GM18858 (cell line): ENCODE results near the gene TAB2.

Source experiments
- ATAC-seq: cut with Tn5 transposase; IDR thresholded peaks from one replicate; pipeline ENCODE4 v1.9.1; 2021; ENCODE audit not compliant: unreplicated experiment

Gene TAB2

DNA sequence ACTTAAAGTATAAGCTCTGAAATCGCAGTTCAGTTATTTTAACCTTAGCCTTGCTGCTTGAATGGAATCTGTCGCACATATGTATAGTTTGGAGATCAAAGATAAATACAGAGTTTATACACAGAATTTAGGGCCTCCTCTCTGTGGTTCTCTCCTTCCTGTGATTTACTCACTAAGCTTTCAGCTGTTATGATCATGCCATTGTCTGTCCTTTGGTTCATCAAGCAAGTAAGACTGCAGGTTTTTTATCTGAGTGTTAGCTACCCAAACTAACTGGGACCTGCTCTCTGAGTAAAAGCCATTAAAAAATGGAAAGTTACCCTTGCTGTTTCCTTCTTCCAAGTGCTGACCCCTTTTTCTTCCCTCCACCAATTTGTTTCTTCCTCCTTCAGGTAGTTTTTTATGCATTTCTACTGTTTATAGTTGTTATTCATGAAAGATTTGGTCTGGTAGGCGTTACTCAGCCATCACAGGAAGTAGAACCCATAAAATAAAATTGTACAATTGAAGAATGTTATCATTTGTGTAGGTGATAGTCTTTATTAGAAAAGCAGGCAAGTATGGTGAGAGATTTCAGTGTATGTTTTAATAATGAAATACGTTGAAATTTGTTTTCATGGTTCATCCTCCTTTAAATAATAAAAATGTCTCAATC, 48.9 kb downstream of the TAB2 start:
- ATAC-seq, result no peak

DNA sequence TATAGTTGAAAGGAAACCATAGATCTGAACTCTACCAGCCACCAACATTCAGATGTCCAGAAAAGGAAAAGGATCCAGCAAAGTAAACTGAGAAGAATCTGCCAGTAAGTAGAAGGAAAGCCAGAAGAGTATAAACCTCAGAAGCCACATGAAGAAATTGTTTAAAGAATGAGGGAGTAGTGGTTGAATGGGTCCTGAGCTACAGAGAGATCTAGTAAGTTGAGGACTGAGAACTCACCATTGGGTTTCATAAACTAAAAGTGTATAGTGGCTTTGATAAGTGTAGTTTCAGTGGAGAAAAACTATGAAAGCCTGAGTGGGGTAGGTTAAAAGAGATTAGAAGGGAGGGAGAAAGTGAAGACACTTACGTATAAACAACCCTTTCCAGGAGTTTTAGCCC, 50.6 kb downstream of the TAB2 start:
- no peak for ATAC-seq

DNA sequence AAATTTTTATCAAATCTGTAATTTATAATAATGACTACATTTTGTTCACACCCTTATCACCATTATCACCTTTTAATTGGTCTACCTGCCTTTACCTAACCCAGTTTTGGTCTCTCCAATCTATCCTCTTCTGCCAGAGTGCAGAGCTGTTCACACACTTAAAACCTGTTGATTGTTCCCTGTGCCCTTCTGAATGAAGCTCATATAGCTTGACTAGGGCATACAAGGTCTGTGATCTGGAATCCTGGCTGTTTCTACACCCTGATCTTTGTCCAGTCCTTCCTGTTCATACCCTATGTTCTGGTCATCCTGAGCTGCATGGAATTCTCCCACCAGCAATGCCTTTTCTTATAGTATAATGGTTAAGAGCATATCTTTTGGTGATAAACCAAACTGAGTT, 53.6 kb downstream of the TAB2 start:
- no peak for ATAC-seq

DNA sequence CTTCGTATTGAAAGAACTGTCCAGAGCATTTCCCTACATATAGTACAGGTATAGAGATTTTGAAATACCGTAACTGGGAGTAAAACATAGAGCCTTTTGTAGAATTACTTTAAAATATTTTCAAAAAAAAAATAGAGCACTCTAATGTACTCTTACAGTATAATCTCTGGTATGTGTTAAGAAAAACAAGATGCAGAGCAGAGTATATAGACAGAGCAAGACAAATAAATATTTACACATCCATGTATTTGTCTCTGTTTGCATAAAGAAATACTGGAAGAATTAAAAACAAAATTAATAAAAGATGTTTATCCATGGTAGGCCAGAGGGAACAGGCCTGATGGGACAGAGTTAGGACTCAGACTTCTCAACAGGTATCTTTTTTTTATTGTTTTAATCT, 54.5 kb downstream of the TAB2 start:
- no peak for ATAC-seq

DNA sequence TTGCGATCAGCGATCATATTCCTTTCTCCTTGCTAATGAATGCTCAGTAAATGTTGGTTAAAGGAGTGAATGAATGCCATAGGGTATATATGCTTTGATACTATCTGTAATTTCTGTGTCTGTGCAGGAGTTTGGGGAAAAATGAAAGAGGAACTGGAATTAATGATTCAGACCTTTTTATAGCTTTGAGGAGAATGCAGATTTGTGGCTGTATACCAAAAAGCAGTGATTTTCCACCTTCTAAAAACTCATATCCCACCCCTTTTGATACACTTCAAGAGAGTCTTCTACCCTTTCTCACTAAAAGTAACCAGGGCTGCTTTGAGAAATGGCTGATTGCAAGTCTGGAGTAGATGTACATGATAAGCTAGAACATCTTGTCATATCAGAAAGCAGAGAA, 56.0 kb downstream of the TAB2 start:
- ATAC-seq, result no peak

DNA sequence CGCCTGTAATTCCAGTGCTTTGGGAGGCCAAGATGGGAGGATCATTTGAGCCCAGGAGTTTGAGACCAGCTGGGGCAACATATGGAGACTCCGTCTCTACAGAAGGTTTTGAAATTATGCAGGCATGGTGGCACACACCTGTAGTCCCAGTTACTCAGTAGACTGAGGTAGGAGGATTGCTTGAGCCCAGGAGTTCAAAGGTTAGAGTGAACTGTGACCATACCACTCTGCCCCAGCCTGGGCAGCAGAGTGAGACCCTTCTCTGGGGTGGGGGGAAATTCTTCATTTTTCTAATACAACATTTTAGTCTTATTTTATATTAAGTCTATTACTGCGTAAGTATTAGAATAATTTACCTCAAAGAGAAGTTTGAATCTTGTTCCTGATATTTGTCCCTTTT, 62.5 kb downstream of the TAB2 start:
- ATAC-seq, result no peak

DNA sequence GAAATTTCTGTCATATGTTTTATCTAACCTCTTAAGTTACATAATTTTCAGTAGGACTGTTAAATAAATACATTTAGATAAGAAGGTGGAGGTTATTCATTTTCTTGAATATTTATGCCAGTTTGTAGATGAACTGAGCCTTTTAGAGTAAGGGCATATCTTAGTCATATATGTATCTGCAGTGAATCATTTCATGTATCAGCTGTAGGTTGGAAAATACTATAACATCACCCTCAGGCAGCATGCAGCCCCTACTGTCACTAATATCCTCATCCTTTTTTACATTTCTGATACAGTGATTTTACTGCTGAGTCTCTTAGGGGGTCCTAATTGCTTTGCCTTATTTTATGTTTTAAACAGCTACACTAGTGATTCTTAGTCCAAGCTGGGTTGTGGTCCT, 63.0 kb downstream of the TAB2 start:
- no peak for ATAC-seq

DNA sequence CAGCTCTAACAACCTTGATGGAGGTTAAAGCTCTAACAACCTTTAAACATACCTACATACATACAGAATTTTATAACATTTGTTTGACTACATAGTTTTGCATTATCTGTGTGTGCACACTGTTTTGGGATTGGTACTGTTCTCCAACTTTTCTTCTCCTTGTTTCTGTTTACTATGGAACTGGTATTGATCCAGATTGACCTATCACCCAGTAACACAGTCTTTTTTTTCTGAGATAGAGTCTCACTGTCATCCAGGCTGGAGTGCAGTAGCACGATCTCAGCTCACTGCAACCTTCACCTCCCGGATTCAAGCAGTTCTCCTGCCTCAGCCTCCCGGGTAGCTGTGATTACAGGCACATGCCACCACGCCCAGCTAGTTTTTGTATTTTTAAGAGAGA, 65.9 kb downstream of the TAB2 start:
- ATAC-seq, result no peak

DNA sequence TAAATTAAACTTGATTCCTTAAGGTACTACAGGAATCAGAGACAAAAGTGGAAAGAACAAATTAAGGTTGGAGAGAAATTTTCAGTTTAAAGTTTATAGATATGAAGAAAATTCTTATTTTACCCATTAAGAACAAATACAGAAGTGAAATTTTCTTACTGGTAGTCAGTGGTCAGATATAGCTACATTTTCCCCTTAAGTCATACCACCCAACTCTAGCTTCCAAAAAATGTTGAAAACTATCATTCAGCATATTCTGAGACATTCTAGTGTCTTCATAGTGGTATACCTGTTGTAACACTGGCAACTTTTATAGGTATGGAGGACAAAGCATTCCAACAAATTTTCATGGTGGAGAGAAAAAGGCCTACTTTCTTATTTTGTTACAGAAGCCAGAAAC, 67.0 kb downstream of the TAB2 start:
- ATAC-seq, result no peak

DNA sequence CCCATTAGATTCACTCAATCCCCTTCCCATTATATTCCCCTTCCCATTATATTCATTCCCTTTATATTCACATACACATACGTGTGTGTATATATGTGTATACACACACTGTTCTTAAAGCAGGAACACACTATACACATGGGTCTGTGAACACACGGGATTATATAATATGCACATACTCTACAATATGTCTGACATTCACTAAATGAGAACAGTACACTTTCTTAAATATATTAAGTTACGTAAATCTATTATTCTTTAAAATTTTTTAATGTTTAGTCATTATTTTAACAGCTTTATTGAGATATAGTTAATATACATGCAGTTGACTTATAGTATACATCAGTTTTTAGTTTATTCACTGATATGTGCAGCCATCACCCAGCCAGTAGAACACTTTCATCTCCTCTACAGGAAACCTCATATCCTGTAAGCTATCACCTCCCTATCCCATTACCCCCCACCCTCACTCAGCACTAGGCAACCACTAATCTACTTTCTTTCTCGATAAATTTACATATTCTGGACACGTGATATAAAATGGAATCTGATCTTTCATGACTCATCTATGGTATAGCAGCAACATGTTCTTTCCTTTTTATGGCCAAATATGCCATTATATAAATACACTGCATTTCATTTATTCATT, 68.6 kb downstream of the TAB2 start:
- no peak for ATAC-seq

DNA sequence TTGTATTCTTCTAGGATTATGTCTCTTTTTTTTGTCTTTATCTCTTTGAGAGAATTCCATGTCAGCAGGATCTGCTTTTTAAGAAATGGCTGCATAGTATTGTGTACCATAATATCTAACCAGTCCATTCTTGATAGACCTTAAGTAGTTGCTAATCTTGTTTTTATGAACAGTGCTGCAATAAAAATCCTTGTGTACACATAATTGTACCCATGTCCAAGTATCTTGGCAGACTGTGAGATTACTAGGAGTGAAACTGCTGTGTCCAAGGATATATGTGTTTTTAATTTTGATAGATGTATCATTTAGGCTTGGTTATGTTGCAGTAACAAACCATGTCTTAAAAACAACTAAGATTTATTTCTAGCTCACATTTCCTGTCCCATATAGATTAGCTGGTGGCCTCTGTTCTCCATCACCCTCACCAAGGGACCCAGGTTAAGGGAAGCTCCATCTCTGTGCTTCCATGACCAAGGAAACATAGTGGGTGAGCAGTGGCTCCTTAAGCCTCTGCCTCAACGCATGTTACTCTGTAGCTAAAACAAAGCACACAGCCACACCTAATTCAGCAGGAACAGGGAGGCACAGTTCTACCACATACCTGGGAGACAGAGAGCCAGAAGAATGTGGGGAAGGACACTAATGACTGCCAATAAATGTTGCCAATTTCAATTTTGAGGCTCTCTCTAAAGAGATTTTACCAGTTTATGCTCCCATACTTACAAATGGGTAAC, 70.4 kb downstream of the TAB2 start:
- no peak for ATAC-seq

DNA sequence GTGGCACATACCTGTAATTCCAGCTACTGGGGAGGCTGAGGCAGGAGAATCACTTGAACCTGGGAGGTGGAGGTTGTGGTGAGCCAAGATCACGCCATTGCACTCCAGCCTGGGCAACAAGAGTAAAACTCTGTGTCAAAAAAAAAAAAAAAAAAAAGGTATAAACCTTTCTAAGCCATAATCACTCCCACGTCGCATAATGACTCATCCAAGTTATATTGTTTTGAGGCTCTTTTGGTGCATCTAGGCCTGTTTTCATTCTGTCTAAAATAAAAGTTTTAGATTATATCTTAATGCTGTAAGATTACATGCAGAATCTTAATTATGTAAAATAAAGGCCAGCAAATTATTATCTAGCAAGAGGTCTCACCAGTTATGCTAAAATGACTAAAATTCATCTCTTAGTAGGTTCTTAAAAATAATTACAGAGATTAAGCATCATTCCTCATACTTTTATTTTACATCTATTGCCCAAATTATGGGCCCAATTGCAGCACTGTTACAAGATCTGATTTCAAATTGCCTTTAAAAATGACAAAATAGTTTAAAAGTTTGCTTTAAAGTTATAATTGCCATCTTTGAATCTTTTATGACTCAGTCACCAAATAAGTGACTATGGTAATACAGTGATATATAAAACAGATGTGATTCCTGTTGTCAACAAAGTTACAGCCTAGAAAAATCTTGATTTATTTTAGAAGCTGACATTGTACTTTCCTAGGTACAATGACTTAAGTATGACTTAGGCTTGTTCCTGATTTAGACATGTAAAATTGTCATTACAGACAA, 72.2 kb downstream of the TAB2 start:
- no peak for ATAC-seq

DNA sequence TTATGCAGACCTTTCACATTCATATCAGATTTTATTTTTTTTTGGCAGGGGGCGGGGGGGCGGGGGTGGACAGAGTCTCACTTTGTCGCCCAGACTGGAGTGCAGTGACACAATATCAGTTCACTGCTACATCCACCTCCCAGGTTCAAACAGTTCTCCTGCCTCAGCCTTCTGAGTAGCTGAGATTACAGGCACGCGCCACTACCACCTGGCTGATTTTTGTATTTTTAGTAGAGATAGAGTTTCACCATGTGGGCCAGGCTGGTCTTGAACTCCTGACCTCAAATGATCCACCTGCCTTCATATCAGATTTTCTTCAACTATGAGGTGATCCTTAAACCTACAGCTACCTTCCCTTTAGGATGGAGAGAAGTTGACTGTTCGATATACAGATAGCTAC, 74.6 kb downstream of the TAB2 start:
- ATAC-seq, result no peak

DNA sequence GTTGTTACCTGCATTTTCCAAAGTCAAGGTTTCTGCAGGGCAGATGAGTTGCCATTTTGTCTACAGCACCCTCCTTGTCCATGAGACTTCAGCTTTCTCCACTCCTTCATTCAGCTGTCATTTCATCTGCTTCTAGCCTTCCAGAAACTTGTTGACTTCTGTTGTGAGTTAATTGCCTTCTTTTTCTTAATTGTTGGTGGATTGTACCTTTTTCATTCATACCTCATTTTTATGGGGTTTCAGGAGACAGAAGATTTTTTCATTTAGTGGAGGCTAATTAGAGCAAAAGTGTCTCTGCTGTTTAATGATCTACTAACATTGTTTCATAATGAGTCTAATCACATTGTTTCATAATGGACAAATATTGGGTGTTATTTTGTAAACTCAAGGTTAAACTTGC, 75.0 kb downstream of the TAB2 start:
- no peak for ATAC-seq

DNA sequence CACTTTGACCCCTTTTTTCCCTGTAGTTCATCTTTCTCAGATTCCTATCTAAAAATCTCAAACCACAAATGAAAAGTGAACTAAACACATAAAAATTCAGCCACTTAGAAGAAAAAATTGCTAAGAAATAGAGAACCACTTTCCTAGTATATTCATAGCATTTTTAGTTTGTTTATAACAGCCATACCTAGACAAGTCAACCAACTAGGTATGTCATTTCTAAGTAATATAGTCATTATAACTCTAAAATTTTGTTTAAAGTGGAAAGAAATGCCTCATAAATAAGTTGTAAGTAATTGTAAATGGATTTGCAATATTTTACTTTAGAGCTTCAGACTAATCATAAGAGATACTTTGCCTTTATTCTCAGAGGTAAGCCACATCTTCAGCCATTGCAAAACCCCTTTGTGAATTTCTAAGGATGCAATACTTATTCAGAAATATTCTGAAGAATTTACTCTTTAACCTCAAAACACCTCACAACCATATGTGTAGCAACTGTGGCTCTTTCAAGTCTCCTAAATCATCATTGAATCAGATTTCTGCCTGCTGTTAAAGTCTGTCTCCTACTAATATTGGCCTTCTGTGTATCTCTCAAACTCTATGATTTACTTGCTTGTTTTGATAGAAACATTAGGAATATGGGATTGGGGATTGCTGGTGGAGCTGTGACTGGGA, 75.6 kb downstream of the TAB2 start:
- ATAC-seq, result no peak

DNA sequence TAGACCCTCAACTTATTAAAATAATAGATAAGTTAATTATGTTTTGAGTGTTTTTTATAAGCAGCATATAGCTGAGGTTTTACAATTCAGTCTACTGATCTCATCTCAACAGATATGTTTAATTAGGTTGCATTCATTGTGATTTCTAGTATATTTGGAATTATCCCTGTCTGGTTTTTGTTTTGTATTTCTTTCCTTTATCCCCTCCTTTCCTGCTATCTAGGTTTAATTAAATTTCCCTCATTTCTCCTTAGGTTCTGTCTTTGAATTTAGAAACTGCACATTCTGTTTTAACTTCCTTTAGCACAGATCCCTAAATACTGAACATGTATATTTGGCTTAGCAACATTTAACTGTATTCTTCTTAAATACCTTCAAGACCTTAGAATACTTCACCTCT, 77.7 kb downstream of the TAB2 start:
- no peak for ATAC-seq

DNA sequence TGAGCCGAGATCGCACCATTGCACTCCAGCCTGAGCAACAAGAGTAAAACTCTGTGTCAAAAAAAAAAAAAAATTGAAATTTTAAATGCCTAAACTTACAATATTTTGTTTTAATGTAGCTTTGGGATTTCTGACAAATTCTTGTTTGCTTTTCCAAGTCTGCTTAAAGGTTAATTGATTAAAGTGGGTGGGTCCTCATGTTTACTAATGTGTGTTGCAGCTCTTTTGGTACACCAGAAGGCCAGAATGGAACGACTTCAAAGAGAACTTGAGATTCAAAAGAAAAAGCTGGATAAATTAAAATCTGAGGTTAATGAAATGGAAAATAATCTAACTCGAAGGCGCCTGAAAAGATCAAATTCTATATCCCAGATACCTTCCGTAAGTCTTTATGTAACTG, 79.9 kb downstream of the TAB2 start:
- no peak for ATAC-seq

DNA sequence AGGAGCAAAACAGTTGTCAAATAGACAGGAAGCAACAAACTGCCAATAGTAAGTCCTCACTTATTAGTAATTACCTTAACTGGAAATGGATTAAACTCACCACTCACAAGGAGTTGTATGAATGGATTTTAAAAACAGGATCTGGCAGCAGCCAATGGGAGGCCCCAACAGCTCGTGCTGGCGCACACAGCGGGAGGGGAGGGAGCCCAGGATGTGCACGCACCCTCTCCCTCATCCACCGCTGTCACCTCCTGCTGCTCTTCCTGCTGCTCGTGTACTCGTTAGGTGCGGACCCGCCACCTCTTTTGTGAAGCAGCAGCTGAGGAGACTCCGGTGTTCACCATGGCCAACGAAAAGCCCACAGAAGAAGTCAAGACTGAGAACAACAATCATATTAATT, 82.5 kb downstream of the TAB2 start, which contains the start of gene SUMO4:
SUMO4 (plus strand) TSS at position 213 of the 400 bp plus-strand sequence; CDS start at position 343, 130 bp downstream.
- no peak for ATAC-seq

DNA sequence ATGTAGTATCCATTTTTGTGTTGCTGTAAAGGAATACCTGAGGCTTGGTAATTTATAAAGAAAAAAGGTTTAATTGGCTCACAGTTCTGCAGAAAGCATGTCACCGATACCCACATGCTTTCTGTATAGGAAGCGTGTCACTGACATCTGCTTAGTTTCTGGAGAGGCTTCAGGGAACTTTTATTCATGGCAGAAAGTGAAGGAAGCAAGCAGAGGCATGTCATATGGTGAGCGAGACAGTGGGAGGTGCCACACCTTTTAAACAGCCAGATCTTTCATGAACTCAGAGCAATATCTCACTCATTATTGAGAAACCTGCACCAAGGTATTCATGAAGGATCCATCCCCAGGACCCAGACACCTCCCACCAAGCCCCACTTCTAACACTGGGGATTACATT, 86.0 kb downstream of the TAB2 start:
- no peak for ATAC-seq

DNA sequence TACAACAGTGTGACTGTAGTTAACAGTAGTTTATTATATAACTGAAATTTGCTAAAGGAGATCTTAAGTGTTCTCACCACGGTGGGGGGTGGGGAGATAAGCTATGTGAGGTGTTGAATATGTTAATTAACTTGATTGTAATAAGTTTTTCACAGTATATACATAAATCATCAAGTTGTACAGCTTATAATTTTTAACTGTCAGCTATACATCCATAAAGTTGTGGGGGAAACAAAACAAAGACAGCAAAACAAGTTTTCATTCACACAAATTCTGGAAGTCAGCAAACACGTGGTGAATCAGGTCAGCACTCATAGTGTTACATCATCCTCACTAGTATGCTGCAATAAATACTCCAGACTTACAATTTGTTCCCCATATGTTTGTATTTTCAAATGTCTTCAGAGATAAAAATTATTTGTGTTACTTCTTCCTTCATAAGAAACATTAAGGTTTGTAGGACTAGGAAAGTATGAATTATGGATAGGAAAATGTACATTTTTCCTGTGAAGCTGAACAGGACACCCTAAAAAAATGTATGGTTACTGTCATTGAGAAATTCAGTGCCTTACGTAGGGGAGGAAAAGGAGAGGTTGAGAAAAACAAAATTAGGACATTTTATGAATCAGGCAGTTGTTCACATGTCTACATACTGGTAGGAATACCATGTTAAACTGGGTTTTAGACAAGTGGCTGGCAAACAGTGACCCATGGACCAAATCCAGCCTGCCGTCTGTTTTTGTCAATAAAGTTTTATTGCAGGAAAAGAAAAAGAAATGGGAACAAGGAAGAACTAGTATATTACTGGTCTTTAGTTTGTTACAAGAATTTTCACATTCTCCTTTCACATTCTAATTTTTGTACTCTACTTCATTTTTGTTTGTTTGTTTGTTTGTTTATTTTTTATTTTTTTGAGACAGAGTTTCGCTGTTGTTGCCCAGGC, 88.6 kb downstream of the TAB2 start:
- no peak for ATAC-seq
